Stimulated activated CD8-positive, alpha-beta memory T cell treated with anti-CD3 and anti-CD28 coated beads, Interleukin-4, amount 100 ng/mL, for 1 hour (primary cell): ENCODE results near the gene FANCC.

ENCODE experiments used
- DNase-seq, 2 donors: peaks; one replicate each; pipeline ENCODE4 v3.0.0-alpha.2; 2020; ENCODE audit warnings: low read depth in 2 of 2, low spot score in 1 of 2

The FANCC gene

DNA sequence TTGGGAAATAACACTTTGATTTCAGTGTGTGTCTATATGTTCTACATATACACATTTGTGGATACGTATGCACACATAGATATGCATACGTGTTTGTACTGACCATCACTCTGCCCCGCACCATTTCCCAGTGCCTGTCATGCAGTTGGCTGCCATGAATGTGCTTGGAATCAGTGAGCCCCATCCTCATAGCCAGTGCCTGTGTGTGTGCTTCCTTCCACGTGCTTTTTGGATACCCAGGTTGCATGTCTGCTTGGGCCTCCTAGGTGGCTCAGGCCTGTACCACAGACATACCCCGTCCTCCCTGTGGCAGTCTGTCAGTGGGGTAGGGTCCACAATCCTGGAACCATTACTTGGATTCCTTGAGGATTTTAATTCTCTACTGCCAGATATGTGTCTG lies 243.6 kb downstream of the FANCC start:
- DNase-seq, result no peak

DNA sequence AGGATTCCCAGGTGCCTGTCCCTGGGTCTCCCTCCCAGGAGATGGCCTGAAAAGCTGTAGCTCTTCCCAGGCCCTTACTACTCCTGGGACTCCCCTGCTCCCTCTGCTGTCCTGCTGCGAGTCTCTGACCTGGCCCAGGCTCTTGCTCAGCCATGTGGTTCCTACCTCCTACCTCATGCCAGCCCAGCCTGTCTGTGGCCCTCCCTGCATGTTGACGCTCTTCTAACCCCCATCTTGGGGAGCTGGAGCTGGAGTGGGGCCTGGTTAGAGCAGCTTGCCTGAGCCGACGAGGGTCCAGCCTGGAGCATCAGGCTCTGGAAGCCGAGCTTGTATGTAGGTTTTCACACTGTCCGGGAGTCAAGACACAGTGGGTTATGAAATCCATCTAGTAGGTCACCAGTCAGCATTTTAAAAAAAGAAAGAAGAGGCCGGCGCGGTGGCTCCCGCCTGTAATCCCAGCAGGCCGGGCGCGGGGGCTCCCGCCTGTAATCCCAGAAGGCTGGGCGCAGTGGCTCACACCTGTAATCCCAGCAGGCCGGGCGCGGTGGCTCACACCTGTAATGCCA lies 244.4 kb downstream of the FANCC start:
- no peak for DNase-seq

DNA sequence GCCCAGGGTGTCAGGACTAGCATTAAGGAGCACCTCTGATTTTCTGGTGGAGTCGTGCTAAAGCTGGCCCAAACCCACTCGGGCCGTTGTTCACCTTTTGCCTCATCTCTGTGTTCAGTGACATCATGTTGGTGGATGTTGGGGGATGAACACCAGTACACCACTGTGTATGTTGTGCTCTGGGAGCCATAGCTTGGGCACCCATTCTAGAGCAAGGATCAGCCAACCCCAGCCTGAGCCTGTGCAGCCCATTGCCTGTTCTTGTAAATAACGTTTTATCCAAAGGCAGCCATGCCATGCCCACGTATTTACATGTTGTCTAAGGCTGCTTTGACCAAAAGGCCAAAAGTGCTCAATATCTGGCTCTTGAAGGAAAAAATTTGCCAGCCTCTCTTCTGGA lies 245.6 kb downstream of the FANCC start:
- no peak for DNase-seq

DNA sequence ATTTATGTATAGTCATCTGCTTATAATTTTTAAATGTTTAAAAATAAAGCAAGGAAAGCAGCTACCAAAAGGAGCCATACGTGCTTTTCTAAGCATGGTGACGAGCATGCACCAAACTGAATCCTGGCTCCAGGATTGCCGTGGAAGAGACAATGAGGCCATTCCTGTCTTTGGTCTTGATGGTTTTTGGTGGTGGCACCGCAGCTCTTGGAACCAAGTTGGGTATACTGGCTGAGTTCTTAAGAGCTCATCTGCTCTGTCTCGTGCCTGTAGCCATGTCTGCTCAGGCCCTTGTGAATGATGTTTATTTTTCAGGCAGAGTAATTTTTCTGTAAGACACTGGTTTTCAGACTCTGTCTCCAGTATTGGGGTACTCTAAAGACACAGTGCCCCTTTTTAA lies 246.1 kb downstream of the FANCC start:
- no peak for DNase-seq

DNA sequence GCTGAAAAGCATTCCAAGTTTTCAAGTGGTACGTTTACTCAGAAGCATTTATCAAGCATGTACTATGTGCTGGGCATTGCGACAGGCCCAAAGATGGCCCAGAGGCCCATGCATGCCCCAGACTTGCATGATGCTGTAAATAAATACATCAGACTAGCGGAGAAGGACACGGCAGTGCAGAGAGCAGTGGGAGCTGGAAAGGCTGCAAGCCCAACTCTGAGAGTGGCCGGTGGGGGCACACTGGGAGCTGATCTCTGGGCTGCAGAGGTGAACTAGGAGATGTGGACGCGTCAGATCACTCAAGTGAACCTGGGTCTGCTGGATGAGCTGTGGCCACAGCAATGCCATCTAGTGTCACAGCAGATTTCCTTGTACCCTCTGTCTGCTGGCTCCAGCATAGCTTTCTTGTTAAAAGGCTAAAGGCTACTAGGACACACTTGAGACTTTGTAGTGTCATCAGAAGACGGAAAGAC lies 246.9 kb downstream of the FANCC start:
- no peak for DNase-seq

DNA sequence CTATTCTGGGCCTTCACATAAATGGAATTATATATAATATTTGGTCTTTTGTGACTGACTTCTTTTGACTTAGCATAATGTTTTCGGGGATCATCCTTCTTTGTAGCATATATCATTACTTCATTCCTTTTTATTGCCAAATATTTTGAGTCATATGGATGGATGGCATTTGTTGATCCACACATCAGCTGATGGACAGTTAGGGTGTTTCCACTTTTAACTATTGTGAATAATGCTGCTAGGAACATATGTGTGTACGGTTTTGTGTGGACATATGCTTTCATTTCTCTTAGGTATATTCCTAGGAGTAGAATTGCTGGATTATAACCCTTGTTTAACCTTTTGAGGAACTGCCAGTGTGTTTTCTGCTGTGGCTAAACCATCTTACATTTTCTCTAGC lies 249.6 kb downstream of the FANCC start:
- DNase-seq, result no peak

DNA sequence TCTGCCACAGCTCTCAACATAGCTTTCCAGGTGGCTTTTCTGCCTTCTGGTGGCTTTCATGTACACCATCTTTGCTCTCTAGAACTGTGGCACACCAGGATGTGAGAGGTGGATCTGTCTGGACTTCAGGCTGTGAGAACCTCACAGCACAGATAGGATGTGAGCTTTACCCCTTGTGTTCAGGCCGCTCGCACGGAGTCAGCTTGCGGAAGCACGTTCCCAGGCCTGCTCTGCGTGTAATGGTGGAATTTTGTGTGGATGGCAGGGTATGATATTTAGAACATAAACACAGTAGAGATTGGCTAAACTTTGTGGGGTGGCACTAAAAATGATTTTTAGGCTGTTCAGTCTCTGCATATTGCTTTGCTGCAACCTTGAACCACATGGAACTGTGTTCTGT lies 250.5 kb downstream of the FANCC start:
- DNase-seq, result no peak

DNA sequence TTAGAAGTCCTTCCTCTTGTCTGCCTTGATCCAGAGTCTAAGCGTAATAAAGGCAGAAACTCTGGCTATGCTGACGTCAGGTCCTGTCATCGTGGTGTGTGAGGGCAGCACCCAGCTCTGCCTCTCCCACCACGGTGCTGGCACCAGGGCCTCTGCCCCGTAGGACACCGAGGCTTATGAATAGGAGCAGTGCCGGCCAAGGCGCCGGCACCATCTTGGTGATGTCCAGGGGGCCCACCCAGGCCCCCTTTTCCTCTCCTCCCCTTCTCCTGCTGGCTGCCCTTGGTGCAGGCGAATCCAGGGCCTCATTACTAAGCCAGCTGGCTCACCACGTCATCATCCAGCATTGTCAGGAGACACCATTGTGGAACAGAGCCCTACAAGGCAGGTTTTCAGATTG lies 252.3 kb downstream of the FANCC start:
- no peak for DNase-seq

DNA sequence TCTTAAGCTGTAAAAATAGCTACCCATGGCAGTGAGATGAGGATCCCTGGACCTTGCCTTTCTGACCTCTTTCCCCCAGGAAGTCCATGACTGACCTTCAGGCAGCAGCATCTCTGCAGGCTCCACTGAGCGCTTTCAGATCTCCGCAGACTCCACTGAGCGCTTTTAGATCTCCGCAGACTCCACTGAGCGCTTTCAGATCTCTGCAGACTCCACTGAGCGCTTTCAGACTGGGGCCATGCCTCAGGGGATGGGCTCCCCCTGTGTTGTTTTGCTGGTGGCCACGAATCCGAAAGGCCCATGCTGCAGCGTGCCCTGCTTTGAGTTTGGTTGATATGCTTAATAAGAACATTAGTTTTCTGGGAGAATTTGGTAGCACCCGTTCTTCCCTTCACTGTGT lies 254.2 kb downstream of the FANCC start:
- DNase-seq, result no peak

DNA sequence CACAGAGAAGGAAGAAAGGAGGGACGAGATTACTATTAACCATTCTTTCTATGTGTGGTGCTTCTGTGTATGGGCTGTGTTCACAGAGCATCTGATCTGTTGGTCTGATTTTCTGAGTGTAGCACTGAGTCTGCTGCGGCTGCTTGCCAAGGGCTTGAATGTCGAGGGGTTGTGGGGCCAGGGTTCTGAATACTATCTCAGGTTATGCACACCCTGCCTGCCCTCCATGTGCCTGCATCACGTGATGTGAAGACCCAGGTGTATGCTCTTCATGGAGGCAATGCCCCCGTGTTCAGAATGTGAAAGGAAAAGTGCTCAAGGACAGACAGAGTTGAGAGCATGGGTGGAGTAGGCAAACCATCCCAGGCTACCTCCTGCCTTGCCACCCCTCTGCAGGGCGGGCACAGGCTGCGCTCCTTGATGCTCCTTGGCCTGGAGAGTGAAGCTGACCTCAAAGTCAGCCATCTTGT lies 254.9 kb downstream of the FANCC start:
- DNase-seq, result no peak

DNA sequence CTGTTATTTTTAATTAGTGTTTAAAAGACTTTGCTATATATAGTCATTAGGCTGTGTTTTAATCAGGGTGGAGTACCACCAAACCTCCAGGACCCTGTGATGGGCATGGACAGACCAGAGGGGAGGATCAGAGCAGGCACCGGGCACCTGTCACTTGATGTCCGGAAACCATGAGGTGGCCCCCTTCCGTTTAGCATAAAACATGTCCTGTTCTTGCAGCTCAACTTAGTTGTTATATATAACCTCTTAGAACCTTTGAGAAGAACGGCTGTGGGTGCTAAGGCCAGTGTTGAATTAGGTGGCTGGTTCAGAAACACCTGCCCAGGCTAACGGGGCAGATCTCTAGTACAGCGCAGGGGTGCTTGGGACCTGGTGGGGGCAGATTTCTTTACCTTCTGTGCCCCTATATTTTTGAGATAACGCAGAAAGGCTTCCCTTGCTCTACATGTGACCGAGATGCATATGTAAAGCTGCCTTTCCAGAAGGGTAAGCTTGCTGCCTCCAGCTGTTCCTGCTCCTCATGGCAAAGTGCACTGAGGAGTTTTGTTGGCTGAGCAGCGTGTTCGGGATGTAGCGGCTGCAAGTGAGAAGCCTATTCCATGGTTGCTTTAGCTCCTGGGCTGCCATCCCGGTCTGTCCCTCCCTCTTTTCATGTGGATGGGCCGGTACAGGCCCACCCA lies 255.5 kb downstream of the FANCC start:
- no peak for DNase-seq

DNA sequence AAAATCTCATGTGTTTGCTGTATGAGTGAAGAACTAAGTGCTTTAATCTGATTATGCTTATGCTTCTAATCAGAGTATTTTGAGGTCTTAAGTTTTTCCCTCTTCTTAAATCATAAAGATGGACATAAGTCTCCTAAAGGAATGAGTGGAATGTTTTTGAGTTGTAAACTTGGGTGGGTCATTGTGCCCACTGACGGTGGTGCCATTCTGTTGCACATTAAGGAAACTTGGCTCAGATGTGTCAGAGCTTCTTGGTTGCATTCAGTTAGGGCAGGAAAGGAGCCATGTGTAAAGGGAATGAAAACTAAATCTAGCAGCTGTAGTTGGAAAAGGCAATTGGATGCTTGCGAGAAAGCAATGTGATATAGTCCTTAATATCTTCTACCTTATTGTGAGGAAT lies 256.6 kb downstream of the FANCC start:
- no peak for DNase-seq

DNA sequence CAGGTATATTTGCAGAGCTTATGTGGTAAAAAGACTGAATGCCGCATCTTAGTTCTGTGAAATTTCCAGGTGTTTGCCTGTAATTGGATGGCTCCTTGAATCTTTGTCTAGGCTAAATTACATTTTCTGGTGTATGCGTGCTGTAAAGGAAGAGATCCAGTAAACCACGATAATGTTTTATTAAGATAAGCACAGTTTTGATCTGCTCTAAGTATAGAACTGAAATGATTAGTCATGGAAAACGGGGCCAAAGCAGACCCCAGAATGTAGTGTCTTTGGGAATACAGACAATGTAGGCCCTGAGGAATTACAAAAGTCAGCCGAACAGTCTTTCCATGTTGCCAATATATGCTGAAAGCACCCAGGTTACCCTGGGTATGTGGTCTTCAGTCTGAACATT lies 257.3 kb downstream of the FANCC start:
- no peak for DNase-seq

DNA sequence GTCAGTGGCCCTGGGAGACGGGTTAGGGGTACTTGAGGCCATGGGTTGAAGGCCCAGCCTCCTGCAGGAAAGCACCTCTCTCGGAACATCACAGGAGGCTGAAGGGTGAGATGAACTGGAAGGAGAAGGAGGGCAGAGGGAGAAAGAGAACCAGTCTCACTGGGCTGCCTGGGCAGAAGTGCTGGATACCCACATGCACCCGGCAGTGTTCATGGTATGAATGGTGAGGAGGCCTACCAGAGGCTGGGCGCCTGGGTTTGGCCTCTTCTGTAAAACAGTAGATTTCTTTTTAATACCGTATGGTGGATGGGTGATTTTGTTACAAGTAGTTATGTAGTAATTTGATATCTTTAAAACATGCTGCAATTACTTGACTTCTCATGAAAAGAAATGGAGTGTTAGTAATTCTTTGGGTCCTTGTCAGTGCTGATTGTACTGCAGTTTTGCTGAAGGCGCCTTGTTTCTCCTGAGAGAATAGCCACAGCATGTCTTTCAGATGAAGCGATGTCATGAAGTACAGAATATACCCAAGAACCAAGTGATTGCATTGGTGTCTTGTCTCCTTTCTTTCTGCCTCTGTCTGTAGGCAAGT lies 258.6 kb downstream of the FANCC start:
- no peak for DNase-seq

DNA sequence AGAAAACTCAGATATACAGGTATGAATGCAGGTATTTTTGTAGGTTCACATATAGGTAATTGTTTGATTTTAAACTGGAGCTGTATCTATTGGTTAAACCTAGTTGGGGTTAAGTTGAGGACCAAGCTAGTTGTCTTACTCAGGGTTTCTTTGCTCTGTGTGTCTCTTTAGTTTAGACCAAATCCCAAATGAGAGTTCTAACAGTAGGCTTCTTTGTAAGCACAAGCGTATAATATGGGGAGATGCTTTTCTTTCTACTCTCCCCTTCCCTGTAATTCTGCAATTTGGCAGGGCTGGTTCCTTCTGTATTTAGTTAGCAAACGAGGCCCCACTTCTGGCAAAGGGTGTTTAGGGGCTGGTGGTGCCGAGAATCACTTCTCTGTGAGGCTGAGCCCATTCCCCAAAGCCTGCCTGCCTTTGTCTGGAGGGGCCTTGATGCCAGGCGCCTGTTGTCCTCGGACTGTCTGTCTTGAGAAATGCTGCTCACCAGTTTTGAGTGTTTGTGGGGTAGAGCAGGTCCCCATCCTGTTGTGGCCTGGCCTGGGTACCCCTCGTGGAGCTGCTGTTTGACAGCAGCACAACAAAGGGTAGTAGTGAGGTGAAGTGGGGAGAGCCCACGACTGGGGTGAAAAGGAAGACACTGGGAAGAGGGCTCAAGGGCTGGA lies 259.3 kb downstream of the FANCC start:
- DNase-seq, result no peak

DNA sequence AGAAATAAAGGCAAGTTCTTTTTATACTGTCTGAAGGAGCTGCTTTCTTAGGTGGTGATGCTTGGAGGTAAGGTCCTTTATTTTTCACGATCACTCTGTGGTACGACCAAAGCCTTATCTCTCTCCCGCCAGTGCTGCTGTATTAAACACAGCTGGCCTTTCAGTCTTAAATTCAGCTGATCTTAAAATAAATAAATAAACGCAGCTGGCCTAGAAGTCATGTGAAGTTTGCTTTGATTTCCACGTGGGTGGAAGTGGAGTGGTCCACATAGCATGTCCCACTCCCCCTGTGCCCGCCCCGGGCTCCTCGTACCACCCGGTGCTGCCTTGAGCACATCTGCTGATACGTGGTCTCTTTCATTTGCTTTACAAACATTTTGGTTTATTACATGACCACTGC lies 260.4 kb downstream of the FANCC start:
- DNase-seq, result no peak

DNA sequence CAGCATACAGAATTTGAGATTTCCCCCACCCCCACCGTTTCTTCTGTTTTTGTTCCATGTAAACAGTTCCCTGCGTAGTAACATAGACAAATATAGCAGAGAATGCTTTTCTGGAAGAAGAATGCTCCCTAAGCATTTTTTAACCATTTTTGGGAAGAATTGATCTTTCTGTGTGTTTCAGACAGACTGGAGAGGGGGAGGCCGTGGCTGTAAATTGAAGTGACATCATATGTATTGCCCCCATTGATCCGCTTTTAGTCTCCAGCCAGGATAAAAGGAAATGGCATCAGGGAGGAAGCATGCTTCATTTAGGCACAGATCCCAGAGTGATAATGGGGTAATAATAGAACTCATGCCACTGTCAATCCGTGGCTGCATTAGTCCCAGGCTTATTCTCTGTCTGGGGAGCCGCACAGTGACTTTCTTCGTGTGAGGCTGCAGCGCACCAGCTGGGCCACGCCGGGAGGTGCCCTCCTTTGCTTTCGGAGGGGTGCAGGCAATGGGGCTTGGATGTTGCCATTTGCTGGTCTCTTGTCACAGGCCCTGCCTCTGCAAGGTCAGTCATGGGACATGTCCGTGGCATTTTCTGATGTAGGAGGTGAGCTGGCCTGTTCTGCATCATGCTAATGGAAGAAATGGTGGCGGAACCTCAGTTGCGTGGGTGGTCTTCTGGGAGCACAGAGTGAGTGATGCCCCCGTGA lies 261.5 kb downstream of the FANCC start:
- no peak for DNase-seq

DNA sequence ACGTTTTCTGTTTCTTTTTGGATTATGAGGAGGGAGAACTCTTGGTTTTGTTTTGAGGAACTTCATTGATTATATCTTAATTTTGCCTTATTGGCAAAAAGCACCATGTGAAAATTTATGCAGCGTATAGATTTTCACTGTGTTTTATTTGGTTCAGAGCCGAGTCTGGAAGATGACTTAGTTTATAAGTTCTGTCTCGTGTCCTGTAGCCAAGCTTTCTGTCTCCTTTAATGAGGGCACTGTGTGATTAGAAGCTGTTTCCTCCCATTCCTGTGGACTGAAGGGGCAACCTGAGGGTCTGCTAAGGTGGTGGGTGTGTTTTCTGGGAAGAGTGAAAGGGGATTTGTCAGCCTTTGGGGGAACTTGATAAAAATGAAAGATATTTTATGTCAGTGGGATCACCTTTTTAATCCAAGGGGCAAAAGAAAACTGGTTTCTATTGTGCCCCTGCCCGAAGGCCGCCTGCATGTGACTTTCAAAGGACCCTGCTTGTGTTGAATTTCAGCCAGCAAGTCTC lies 262.1 kb downstream of the FANCC start:
- no peak for DNase-seq

DNA sequence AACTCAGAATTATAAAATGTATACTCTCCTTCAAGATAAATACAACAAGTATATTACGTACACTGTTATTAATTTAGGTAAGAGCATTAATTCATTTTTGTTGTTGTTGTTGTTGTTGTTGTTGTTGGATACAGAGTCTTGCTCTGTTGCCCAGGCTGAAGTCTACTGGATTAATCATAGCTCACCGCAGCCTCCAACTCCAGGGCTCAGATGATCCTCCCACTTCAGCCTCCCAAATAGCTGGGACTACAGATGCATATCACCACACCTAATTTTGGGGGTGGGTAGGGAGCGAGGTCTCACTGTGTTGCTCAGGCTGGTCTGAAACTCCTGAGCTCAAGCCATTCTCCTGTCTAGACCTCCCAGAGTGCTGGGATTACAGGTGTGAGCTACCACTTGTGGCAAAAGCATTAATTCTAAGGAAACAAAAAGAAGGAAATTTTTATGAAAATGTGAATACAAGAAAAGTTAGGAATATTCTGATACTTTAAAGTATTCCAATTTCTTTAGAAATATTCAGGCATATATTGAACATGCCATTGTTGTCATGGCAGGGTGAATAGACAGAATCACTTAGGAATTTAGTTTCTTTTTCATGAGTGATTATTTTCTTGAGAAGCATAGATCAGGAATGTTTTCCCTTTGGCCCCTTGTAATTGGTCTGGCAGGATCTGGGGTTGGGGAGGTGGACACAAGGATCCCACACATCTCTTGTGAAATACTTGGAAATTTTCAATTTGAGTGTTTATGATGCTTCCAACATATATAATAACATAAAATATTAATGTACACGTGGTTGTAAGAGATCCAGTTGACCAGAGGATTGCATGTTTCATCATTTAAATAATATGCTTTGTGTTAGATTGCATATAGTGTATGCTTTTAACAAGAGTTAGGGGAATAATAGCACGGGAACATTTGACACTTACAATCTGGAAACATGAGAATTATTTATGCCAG lies 263.6 kb downstream of the FANCC start:
- DNase-seq, result no peak

DNA sequence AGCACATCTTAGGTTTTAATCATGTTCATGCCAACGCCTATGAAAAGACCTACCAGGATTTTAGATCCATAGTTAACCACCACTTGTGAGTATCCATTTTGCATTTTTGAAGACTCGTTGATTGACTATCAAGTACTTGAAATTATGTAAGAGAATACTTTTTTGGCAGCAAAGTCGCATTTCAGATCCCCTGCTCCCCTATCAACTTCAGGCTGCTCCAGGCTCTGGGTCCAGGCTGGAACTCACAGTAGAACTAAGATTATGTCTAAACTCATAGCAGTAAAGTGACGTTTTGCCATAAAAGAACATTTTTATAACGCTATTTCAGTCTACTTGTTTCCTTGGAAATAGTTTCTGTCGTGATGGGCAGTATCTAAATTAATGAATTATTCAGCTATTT lies 267.7 kb downstream of the FANCC start:
- no peak for DNase-seq
